Stromal cell of bone marrow (primary cell): ENCODE results near the gene STAT2.
A peak's percentile ranks its signal among the peaks of the same experiment; 100 is the strongest.
"Not testable (repeated sequence)": the region's sequence is repeated elsewhere in the genome, so short reads cannot be mapped to it uniquely, and the experiment has no call there.

ENCODE experiments used
- DNase-seq: peaks from one replicate; pipeline ENCODE4 v3.0.0-alpha.2; 2012; ENCODE audit warnings: low read depth

Gene STAT2

DNA sequence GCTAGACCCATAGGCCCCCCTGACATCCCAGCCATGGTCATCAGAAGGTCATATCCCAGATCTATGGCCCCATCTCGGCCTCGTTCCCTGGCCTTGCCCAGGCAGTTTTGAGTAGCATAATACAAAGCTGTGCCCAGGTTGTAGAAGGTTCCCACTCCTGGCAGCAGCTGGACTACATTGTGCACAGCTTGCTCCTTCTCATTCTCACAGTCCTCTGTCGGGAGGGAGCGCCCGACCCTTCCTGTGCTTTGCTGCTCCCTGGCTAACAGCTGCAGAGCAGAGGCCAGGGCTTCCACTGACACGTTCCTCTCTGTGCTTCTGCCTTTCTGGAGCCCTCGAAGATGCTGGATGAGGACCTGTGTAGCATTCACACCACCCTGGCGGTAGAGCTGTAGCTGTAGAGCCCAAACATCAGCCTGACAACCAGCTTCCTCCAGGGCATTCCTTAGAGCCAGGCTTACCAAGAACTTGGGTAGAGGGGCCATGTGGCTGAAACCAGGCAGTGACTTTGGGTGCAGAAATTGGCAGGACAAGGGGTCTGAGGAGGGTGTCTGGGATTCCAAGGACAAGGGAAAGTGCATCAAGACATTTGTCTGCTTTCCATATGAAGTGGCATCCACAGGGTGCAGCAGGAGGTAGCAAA is 1.7 kb upstream of the STAT2 start:
- no peak for DNase-seq

DNA sequence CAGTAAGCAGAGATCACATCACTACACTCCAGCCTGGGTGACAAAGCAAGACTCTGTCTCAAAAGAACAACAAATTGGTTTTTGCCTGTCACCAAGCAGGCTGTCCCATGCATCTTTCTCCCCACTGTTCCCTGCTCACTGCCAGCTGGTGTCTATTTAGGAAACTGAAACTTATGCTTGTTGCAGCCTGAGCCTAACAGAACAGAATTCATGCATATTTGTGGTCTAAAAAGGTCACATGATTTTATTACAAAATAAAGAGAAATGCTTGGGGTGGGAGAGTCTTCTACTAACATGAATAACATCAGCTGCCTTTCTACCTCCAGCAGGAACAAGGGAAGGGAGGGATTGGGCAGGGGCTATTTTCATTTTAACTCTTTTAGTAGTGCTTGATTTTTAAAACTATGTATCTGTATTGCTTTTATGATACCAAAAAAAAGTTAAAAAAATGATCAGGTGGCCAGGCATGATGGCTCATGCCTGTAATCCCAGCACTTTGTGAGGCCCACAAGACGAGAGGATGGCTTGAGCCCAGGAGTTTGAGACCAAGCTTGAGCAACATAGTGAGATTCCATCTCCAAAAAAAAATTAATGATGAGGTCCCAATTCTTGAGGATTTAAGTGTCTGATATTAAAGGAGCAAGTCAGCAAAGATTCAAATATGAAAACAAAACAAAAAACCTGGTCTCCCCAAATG is 923 bp downstream of the STAT2 start:
- DNase-seq: peak; percentile 72

DNA sequence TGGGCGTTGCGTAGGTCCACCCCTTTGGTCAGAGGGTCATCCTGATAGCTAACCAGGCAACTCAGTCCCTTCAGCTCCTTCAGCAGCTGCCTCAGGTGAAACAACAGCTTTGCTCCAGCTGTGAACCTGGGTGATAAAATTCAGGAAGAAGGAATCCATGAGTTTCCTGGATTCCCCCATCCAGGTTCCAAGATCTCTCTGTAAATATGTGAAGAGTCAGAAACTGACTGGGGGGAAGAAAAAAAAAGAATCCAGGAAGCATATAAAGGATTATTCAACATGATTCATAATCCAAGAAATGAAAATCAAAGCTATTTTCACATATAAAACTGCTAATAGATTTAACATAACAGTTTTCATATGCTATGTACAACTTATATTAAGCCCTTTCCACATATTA is 8.6 kb downstream of the STAT2 start:
- no peak for DNase-seq

DNA sequence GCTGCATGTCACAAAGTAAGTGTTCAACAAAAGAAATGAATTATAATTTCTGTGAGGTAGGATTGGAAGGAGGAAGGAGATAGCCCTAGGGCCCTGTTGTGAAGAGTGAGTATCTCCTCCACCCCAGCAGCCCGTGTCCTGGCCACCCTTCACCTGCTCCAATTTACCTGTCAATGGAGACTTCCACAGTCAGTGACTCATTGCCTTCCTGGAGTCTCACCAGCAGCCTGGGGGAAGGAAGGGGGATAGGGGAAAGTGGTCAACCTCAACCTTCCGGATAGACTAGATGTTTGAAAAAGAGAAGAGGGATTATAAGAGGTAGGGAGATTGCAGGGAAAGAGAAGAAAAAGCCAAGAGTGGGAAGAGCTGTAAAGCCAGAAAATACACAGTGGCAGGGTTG is 9.2 kb downstream of the STAT2 start:
- DNase-seq: no peak

DNA sequence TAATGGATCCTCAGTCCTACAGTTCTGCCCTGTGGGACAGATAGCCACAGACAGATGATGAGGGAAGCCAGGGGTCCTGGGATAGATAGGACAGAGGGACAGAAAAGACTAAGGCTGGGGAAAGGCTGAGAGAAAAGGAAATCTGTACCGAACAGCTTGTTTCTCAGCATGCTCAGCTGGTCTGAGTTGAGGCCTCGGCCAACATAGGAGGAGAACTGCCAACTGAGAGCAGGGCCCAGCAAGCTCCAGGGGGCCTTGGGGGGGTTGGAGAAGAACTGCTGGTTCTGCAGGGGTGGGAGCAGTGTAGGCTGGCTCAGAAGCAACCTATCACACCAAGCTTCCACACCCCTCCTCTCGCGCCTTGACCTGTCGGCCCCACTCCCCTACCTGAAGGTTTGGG is 11.1 kb downstream of the STAT2 start:
- DNase-seq: no peak

DNA sequence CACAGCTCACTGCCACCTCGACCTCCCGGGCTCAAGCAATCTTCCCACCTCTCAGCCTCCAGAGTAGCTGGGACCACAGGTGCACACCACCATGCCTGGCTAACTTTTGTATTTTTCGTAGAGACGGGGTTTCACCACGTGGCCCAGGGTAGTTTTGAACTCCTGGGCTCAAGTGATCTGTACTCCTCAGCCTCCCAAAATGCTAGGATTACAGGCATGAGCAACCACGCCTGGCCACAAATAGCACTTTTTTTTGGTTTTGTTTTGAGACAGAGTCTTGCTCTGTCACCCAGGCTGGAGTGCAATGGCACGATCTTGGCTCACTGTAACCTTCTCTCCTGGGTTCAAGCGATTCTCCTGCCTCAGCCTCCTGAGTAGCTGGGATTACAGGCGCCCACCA is 12.7 kb downstream of the STAT2 start:
- not testable (repeated sequence) for DNase-seq

DNA sequence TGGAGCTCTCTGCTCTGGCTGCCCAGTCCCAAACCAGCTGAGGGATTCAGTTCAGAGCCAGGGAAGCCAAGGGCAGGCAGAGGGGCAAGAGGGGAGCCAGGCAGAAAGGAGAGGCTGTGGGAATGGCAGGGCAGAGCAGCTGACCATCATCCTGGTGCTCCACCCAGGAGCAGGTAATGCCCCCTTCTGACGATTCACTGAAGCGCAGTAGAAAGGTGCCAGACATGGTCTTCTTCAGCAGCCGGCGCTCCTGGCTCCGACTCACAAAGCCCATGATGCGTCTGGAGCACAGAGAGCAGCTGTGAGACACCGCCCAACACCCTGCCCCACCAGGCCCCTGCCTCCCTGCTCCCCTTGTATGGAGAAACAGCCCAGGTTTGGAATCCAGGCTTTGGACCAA is 13.2 kb downstream of the STAT2 start:
- DNase-seq: no peak

DNA sequence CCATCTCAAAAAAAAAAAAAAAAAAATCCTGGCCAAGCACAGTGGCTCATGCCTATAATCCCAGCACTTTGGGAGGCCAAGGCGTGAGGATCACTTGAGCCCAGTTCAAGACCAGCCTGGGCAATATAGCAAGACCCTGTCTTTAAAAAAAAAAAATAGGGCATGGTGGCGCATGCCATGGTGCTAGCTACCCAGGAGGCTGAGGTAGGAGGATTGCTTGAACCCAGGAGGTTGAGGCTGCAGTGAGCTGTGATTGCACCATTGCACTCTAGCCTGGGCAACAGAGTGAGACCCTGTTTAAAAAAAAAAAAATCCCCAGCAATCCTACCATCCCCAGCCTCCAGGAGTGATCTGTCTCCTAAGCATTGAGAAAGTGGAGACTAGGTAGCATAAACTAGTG is 17.6 kb downstream of the STAT2 start:
- not testable (repeated sequence) for DNase-seq

DNA sequence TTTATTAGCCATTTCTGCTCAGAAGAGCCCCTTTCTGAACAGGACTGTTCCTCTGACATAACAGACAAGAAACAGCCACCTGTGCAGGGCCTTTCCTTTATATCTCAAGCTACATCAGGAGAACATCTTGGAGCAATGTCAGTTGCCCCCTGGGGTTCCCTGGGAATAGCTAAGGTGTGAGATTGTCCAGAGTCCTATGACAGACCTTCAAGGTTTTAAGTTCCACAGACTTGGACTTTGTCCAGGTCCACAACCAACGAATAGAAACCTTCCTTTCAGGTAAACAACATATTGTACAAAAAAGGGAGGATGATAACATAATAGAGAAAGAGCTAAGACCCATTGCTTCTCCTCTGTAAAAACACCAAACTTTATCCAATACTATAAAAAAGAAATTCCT is 18.3 kb downstream of the STAT2 start:
- no peak for DNase-seq

DNA sequence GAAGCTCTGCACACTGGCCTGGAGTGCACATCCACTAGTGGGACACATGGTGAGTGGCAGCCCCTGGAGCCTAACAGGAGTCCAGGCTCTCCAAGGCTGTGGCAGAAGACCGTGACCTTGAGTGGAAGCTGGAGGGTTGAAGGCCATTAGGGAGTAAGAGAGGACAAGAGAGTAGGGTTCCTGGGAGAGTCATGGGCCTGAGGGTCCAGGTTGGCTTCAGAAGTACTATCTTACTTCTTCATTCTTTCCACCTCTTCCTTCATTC is 20.8 kb downstream of the STAT2 start:
- DNase-seq: no peak

DNA sequence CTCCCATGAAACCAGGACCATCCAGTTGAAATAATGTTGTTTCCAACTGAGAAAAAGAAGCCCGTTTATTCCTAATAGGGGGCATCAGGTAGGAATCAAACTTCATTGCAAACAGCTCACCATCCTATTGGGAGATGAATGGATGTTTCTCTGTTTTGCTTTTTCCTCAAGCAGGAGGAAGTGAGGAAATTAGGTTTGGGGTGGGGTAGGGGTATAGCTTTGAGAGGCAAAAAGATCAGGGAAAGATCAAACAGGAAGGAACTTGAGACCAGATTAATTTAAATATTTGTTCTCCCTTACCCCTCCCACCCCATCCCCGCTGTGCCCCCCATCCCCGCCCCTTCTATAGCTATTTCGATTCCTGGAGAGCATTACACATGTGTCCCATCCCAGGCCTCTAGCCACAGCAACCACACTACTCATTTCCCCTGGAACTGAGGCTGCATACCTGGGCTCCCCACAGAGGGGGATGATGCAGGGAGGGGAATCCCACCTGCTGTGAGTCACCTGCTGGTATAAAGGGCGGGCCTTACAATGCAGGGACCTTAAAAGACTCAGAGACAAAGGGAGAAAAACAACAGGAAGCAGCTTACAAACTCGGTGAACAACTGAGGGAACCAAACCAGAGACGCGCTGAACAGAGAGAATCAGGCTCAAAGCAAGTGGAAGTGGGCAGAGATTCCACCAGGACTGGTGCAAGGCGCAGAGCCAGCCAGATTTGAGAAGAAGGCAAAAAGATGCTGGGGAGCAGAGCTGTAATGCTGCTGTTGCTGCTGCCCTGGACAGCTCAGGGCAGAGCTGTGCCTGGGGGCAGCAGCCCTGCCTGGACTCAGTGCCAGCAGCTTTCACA is 21.4 kb downstream of the STAT2 start, which contains the start of gene IL23A:
Gene IL23A, plus strand, starts transcription at position 577 of the 850 bp plus-strand sequence. Its CDS starts 161 bp downstream, at position 738.
- no peak for DNase-seq

DNA sequence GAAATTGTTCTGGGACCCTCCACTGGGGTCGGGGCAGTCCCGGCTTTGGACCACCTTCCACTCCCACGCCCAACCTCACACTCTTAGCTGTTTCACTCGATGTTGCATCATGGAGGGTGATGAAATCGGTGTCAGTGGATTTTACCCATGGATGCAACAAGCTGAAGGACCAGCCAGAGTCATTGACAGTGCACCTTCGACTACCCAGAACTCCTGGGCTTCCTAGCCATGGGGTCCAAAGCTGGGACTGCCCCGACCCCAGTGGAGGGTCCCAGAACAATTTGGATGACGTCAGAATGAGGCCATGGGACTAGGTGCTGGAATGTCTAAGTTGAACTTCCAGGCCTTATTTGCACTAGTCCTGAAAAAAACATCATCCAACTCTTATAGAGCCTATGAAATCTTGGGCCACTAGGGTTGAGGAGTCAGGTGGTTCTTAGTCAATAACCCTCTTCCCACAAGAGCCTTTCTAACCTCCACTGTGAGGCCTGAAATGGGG is 22.1 kb downstream of the STAT2 start:
- DNase-seq: no peak

DNA sequence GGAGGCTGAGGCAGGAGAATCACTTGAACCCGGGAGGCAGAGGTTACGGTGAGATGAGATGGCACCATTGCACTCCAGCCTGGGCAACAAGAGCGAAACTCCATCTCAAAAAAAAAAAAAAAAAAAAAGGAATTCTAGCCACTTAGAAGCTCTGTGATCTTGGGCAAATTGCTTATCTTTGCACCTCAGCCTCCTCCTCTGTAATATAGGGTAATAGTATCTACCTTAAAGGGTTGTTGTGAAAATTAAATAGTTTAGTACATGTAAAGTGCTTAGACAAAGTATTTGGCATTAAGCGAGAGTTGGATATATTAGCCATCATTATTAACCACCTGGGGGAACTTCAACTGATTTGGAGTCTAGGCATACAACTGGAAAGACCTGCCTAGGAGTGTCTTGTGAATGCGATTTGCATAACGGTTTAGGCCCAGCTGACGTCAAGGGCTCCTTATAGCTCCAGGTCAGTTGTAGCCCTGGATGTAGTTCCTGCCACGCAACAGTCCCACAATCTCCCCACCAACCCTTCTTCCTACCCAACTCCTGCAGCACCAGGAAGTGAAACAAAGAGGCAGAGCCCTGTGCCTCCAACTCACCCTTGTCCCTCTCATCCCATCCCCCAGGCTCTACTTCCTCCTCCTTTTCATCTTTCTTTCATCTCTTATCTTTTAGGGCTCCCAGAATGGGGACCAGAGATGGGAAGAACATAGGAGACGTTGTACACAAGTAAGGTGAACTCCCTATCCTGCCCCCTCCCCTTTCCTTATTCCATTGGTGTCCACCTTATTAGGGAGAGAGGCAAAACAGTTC is 23.3 kb downstream of the STAT2 start:
- no peak for DNase-seq

DNA sequence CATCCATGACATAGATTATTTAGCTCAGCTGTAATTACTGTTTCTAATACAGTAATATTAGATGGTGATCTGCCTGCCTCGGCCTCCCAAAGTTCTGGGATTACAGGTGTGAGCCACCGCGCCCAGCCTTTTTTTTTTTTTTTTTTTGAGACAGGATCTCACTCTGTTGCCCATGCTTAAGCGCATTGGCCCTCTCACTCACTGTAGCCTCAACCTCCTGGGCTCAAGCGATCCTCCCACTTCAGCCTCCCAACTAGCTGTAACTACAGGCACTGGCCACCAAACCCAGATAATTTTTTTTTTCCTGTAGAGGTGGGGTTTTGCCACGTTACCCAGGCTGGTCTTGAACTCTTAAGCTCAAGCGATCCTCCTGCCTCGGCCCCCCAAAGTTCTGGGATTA is 24.4 kb downstream of the STAT2 start:
- not testable (repeated sequence) for DNase-seq

DNA sequence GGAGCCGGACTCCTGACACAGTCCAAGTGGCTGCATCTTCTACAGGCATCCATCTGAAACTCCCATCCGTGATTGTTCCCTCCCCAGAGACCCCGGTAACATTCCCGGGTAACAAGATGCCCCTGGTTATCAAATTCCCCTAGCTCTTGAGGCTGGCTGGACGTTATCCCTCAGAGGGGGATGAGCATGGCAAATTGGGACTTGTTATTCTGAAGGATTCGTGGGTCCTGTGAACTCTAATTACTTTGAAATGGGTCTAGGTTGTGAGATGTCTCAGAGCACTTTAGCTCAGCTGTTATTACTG is 25.5 kb downstream of the STAT2 start:
- DNase-seq: no peak

DNA sequence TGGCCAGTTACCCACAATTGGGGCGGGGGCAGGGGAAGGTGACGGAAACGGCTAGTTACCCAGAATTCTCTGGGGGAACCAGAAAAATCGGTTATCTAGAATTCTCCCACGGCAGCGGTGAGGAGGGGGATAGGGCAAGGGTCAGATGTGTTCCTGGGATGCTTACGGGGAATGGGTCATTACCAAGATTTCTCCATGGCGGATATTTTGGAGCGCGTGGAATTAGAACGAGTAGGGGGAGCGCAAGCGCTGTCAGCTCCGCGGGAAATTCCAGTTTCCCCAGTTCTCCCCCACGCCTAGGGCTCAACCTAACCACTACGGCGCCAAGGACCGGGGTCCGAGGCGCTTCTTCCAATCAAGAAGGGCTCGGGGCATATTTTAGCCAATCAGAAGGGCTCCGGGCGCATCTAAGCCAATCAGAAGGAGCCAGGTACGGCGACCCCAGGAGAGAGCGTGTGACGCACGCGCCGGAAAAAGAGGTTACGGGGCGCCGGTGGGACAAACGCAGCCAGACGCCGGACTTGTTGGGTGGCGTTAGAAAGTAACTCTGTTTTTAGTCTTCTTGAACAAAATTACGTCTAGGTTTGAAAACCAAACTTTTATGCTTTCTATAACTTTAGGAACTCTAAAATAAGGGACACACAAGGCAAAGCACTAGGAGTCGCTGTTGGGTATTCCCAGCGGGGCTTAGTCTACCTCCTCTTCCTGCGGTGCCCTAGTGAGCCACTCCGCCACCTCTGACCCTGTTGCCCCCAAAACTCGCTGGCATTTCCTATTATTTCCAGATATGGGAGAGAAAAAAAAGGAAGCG is 26.0 kb downstream of the STAT2 start, which contains the start of gene PAN2:
Gene PAN2, minus strand, starts transcription at position 322 of the 811 bp plus-strand sequence. CDS start 906 bp downstream, outside the sequence.
- peak; percentile 97 for DNase-seq

DNA sequence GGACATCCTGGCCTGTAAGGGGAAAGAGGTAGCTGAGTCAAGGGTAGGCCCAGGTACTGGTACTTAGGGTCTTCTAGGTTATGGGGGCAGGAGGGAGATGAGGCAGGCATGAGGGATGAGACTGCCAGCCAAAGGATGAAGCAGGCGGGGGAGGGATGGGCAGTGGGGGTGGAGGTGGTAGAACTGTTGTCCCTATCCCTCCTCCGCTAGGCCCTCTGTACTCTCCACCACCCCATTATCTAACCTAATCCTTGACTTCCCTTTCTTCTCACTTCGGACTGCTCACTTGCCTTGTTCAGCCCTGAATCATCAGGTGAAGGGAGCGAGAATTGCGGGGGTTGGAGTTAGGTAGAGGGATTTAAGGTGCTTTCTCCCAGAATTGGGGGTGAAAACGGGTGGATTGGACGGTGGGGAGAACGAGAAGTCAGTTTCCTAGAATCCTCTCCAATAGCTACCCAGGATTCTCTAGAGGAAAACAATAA is 26.7 kb downstream of the STAT2 start:
- no peak for DNase-seq

DNA sequence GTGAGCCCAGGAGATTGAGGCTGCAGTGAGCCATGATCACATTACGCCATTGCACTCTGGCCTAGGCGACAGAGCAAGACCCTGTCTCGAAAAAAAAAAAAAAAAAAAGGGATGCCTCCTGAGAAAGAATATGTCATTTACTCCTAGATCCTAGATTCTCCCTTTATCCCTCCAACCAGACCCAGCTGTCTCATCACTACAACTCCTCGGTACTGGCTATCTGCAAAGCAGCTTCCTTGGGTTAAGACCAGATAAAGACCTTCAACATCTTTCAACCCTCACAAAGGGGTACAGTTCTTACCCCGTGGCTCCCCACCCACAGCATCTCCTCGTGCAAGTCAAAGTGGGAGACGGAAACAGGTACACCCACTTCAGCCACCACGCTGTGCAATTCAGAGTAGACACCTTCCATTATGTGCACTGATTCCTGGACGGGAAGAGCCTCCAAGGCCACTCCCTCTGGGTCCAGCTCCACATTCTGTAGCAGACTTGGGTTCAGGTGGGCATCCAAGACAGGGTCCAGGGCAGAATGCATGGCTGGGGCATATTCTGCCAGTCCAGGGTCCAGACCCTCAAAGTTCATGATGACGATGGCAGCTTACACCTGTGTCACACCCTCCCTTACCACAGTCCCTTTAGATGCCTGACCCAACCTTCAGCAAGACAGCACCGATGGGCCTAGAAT is 27.3 kb downstream of the STAT2 start:
- no peak for DNase-seq

DNA sequence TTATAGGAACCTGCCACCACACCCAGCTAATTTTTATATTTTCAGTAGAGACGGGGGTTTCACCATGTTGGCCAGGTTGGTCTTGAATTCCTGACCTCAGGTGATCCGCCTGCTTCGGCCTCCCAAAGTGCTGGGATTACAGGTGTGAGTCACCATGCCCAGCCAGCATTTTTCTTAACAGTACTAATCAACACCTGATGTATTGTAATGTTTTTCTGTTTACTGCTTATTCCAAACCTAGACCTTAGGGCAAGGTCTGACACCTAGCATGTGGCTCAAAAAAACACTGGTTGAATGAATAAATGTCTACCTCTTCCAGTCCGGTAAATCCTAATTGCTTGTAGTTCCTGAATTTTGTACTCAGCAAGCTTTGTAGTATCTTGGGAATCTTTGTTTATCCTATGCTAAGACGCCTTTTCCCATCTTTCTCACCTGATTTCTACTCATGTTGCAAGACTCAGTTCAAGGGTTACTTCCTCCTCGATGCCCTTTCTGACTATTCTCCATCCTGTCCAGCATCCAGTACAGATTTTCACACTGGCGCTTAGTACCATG is 28.9 kb downstream of the STAT2 start:
- DNase-seq: no peak

DNA sequence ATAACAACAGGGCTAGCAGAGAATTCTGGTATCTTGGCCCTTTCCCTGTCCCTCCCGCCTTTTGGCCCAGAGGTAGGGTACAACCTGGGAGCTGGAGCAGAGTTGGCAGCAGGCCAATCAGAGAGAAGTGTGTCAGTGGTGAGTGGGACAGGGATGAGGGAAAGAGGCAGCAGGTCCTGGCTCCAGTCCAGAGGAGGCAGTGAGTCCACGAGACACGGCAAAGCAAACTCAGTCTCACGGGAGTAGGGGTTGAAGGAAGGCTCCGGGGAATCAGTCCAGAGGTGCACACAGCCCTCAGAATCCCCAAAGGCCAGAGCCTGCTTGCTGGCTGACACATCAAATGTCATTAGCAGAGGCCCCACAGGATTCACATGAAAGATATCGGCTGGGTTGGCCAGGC is 33.4 kb downstream of the STAT2 start:
- no peak for DNase-seq
